Small intestine (tissue), 7 donors: ENCODE measurements around the gene RFLNA. TPM values are rescaled to one million over a fixed set of nuclear protein-coding genes. Genes with fewer than 3 reads are reported as not detected.

ENCODE experiments used
- DNase-seq, 2 donors: peaks; one replicate each; pipeline versions ENCODE4 v3.0.0 to v3.0.0-alpha.2; 2013
- FAIRE-seq: peaks from 2 replicates; lab custom pipeline; 2012; peaks lifted over from hg19 to GRCh38; lab: Jason Lieb, UNC
- H3K27ac ChIP-seq, 3 donors: one replicate each; pipeline ENCODE4 v1.5.1; 2013; ENCODE audit warnings: low read length in 2 of 3, mild to moderate bottlenecking in 2 of 3, control low read depth in 1 of 3, inconsistent platforms in 1 of 3, low read depth in 1 of 3, moderate library complexity in 1 of 3
- H3K27me3 ChIP-seq, 3 donors: one replicate each; pipeline ENCODE4 v1.6.1; 2013; ENCODE audit warnings: low read length in 3 of 3, inconsistent platforms in 1 of 3; ENCODE audit not compliant: control insufficient read depth in 3 of 3, insufficient read depth in 3 of 3
- H3K36me3 ChIP-seq, 3 donors: one replicate each; pipeline ENCODE4 v1.6.1; 2013; ENCODE audit warnings: low read length in 3 of 3, inconsistent platforms in 1 of 3, low read depth in 1 of 3, mild to moderate bottlenecking in 1 of 3, moderate library complexity in 1 of 3; ENCODE audit not compliant: control insufficient read depth in 3 of 3, insufficient read depth in 2 of 3
- H3K4me1 ChIP-seq, 3 donors: one replicate each; pipeline ENCODE4 v1.6.1; 2013; ENCODE audit warnings: low read length in 2 of 3, inconsistent platforms in 1 of 3, low read depth in 1 of 3, mild to moderate bottlenecking in 1 of 3, moderate library complexity in 1 of 3; ENCODE audit not compliant: control insufficient read depth in 3 of 3, insufficient read depth in 2 of 3
- H3K4me3 ChIP-seq, 3 donors: one replicate each; pipeline ENCODE4 v1.5.1; 2013; ENCODE audit warnings: low read length in 3 of 3, control low read depth in 1 of 3, inconsistent platforms in 1 of 3, low read depth in 1 of 3, mild to moderate bottlenecking in 1 of 3, moderate library complexity in 1 of 3
- H3K9me3 ChIP-seq, 2 donors: one replicate each; pipeline ENCODE4 v1.6.1; 2013; ENCODE audit warnings: low read depth in 1 of 2, low read length in 1 of 2; ENCODE audit not compliant: control insufficient read depth in 2 of 2, insufficient read depth in 1 of 2
- WGBS, 3 donors: extraction: QIAGEN DNeasy Blood & Tissue Kit; methylation state at CpG; one replicate each; pipeline ENCODE4 v1.1.7; 2013; 5-methylcytosine and 5-hydroxymethylcytosine counted together
- polyA plus RNA-seq, 4 donors: library from polyadenylated mRNA; stranded (reverse) in 3 of 4; unstranded in 1 of 4; fragments of 200-250 nt in 3 of 4; fragments of 120-200 nt in 1 of 4; gene quantifications; one replicate each; pipeline versions ENCODE4 v1.2.1 to v1.2.3, GENCODE V29; 2013
- donor health status: healthy with polysubstance abuse.
- donor health status: control.
- donor health status: control.
- donor health status: Bipolar disorder and iron deficiency.
- donor health status: healthy.

Gene RFLNA
- polyA plus RNA-seq, 4 donors = 15.9 to 92.7 (median 28.3) TPM

DNA sequence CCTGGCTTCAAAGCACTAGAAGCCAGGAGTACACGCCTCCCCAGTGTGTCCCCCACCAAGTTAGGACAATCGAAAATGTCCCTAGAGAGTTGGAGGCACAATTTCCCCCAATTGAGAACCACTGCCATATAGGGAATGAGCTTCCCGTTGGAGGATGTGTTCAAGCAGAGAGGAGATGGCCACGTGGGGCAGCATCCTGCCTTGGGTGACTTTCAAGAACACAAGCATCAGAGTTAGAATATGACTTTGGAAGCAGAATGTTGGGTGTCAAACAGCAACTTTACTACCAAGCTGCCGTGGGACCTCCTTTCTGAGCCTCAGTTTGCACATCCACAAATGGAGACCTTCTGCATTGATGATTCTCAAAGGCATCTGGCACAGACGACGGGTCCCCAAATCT is 56.5 kb downstream of the RFLNA start:
- no peak overlapping the region for H3K4me3 ChIP-seq
- no peaks in the 10 kb centered on the region for H3K27me3 ChIP-seq
- H3K27ac ChIP-seq = no peak overlapping the region
- 83 to 91% (median 89%) methylated on average over 7 of the region's 7 CpGs for WGBS, 3 donors
- no peak for FAIRE-seq
- H3K4me1 ChIP-seq = peaks cover 0 to 20% (median 3%) of the 10 kb centered on the region in 3 donors
- H3K36me3 ChIP-seq = peaks cover 7 to 99% (median 17%) of the 10 kb centered on the region in 3 donors
- H3K9me3 ChIP-seq = no peaks in the 10 kb centered on the region
- DNase-seq = no peak

GRCh38 chr12:124352257-124352656 is 57.4 kb downstream of the RFLNA start:
- Histone ChIP-seq H3K4me3 (no peak overlapping the region), H3K27ac (peak overlapping the region; percentile 51 to 74 (median 52)), H3K4me1 (peaks cover 0 to 20% (median 3%) of the 10 kb centered on the region in 3 donors), H3K27me3 (no peaks in the 10 kb centered on the region), H3K36me3 (peaks cover 4 to 99% (median 13%) of the 10 kb centered on the region in 3 donors), H3K9me3 (no peaks in the 10 kb centered on the region)
- DNase-seq (no peak), FAIRE-seq (no peak)

GRCh38 chr12:124352839-124353238 is 57.9 kb downstream of the RFLNA start:
- Histone ChIP-seq H3K4me3 (no peak overlapping the region), H3K27me3 (no peaks in the 10 kb centered on the region), H3K4me1 (peaks cover 0 to 20% (median 3%) of the 10 kb centered on the region in 3 donors), H3K27ac (peak overlapping the region; percentile 39 to 82 (median 51)), H3K36me3 (peaks cover 4 to 99% (median 13%) of the 10 kb centered on the region in 3 donors), H3K9me3 (no peaks in the 10 kb centered on the region)
- DNase-seq (peak; percentile 97 to 100), FAIRE-seq (no peak)
- WGBS, 3 donors = 12 to 39% (median 26%) methylated on average over 9 of the region's 9 CpGs

DNA sequence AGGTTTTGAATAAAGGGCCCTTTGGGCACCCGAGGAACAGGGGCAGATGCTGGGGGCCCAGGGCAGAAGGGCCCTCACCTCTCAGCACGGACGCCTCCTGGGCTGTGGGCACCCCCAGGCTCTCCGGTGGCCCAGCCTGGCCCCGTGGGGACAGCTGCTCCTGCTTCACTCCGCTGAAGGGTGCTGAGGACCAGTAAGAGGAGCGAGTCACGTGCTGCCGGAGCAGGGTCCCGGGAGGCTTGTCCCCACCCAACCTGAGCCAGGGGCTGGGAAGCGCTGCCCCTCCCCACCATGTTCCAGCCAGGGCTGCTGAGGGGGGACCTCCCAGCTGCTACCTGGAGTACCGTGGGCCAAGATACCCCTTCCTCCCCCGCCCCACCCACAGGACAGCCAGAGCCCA is 59.5 kb downstream of the RFLNA start:
- H3K4me1 ChIP-seq = peaks cover 0 to 23% (median 3%) of the 10 kb centered on the region in 3 donors
- H3K9me3 ChIP-seq = no peaks in the 10 kb centered on the region
- no peak for FAIRE-seq
- H3K36me3 ChIP-seq = peaks cover 4 to 99% (median 13%) of the 10 kb centered on the region in 3 donors
- H3K4me3 ChIP-seq = no peak overlapping the region
- H3K27ac ChIP-seq = no peak overlapping the region
- WGBS, 3 donors = 86 to 94% (median 91%) methylated on average over 12 to 13 of the region's 13 CpGs
- H3K27me3 ChIP-seq = no peaks in the 10 kb centered on the region
- DNase-seq = no peak

- DNase-seq = no peak
- H3K4me3 ChIP-seq = no peak overlapping the region
- no peaks in the 10 kb centered on the region for H3K9me3 ChIP-seq
- H3K36me3 ChIP-seq = peaks cover 0 to 99% (median 10%) of the 10 kb centered on the region in 3 donors
- WGBS, 3 donors = 94 to 97% (median 96%) methylated on average over 5 of the region's 5 CpGs
- H3K4me1 ChIP-seq = peaks cover 0 to 41% (median 8%) of the 10 kb centered on the region in 3 donors
- no peak for FAIRE-seq
- H3K27ac ChIP-seq = no peak overlapping the region
- no peaks in the 10 kb centered on the region for H3K27me3 ChIP-seq
Measured at GRCh38 chr12:124356221-124356620, 61.3 kb downstream of the RFLNA start.

GRCh38 chr12:124357616-124358015 is 62.7 kb downstream of the RFLNA start:
- DNase-seq = no peak
- no peak overlapping the region for H3K4me3 ChIP-seq
- no peak overlapping the region for H3K27ac ChIP-seq
- no peaks in the 10 kb centered on the region for H3K27me3 ChIP-seq
- H3K36me3 ChIP-seq = peaks cover 4 to 100% (median 12%) of the 10 kb centered on the region in 3 donors
- H3K4me1 ChIP-seq = peaks cover 0 to 32% (median 5%) of the 10 kb centered on the region in 3 donors
- WGBS, 3 donors = 96 to 97% (median 96%) methylated on average over 15 of the region's 15 CpGs
- FAIRE-seq = no peak
- no peaks in the 10 kb centered on the region for H3K9me3 ChIP-seq

GRCh38 chr12:124358572-124358971 is 63.7 kb downstream of the RFLNA start:
- Histone ChIP-seq H3K4me1 (peaks cover 0 to 27% (median 5%) of the 10 kb centered on the region in 3 donors), H3K27me3 (no peaks in the 10 kb centered on the region), H3K27ac (no peak overlapping the region), H3K9me3 (no peaks in the 10 kb centered on the region), H3K4me3 (no peak overlapping the region), H3K36me3 (peaks cover 6 to 100% (median 12%) of the 10 kb centered on the region in 3 donors)
- 86 to 92% (median 86%) methylated on average over 11 of the region's 11 CpGs for WGBS, 3 donors
- DNase-seq = no peak
- FAIRE-seq = no peak

DNA sequence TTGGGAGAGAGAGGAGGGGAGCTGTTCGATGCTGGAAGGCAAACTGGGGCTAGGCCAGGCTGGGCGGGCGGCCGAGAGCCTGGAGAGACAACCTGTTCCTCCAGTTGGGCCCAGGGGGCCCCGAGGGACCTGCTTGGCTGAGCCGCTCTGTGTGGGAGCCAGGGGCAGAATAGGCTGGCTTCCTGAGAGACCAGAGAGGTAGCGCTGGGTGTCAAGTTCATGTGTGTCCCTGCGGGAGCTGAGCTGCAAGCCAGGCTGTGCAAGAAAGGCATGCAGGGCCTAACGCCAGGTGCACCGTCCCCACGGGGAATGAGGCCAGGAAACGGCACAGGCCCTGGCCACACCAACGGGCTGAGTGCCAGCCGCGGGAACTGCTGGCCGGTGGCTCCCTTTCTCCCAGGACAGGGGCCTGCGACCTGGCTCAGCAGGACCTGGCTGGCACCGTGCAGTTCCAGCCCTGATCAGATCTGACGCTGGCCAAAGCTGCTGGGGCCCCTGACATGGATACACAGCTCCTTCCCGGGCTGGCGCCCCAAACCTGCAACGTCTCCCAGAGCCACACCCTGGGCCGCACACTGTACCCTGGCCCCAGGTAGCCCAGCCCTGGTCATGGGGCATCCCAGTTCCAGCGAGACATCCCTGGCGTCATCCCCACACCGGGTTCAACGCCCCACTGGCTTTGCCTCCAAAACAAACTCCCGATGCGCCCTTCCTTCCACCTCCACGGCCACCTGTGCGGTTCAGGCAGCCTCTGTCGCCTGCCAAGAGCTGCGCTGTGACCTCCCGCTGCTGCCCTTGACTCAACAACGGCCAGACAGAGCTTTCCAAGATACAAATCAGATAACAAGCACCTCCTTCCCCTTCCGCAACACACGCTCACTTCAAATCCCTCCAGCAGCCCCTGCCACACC is 65.0 kb downstream of the RFLNA start:
- Histone ChIP-seq H3K27ac (peak overlapping the region; percentile 63 to 86 (median 80)), H3K36me3 (peaks cover 6 to 100% (median 9%) of the 10 kb centered on the region in 3 donors), H3K9me3 (no peaks in the 10 kb centered on the region), H3K27me3 (no peaks in the 10 kb centered on the region), H3K4me3 (no peak overlapping the region), H3K4me1 (peaks cover 0 to 28% (median 5%) of the 10 kb centered on the region in 3 donors)
- 6 to 48% (median 30%) methylated on average over 30 to 37 of the region's 37 CpGs for WGBS, 3 donors
- DNase-seq = peak; percentile 84 to 91
- no peak for FAIRE-seq
